ENCODE results near the gene HBB.

Gene HBB

GRCh38 chr11:5247472-5248192 is 20.8 kb upstream of the HBB start:
- no peak for DNase-seq

GRCh38 chr11:5246772-5247471 is 20.1 kb upstream of the HBB start:
- DNase-seq = no peak

- no peak for DNase-seq
Measured at GRCh38 chr11:5245155-5245554, 18.3 kb upstream of the HBB start.

GRCh38 chr11:5243816-5244180 is 16.9 kb upstream of the HBB start:
- DNase-seq = no peak

- DNase-seq = no peak
Measured at GRCh38 chr11:5242933-5243815, 16.3 kb upstream of the HBB start.

- no peak for DNase-seq
Measured at GRCh38 chr11:5242208-5242607, 15.3 kb upstream of the HBB start.

- DNase-seq = no peak
Measured at GRCh38 chr11:5241458-5241857, 14.6 kb upstream of the HBB start.

- DNase-seq = no peak
Measured at GRCh38 chr11:5240458-5240857, 13.6 kb upstream of the HBB start.

GRCh38 chr11:5240056-5240455 is 13.2 kb upstream of the HBB start:
- DNase-seq = no peak

GRCh38 chr11:5239046-5239445 is 12.2 kb upstream of the HBB start:
- DNase-seq = no peak

- no peak for DNase-seq
Measured at GRCh38 chr11:5238486-5238885, 11.6 kb upstream of the HBB start.

- no peak for DNase-seq
Measured at GRCh38 chr11:5237420-5237819, 10.5 kb upstream of the HBB start.

GRCh38 chr11:5235364-5236095 is 8.7 kb upstream of the HBB start:
- no peak for DNase-seq

- DNase-seq = no peak
Measured at GRCh38 chr11:5234381-5234834, 7.5 kb upstream of the HBB start, which contains the start of gene HBD. Gene HBD, minus strand, starts transcription at chr11:5234483. Its CDS starts 50 bp downstream, at chr11:5234433.

- no peak for DNase-seq
Measured at GRCh38 chr11:5233307-5233706, 6.4 kb upstream of the HBB start.

GRCh38 chr11:5232821-5233220 is 6.0 kb upstream of the HBB start:
- no peak for DNase-seq

GRCh38 chr11:5232176-5232575 is 5.3 kb upstream of the HBB start:
- DNase-seq = no peak

GRCh38 chr11:5231111-5231510 is 4.2 kb upstream of the HBB start:
- no peak for DNase-seq

- no peak for DNase-seq
Measured at GRCh38 chr11:5230266-5230665, 3.4 kb upstream of the HBB start.

GRCh38 chr11:5229796-5230195 is 2.9 kb upstream of the HBB start:
- no peak for DNase-seq

GRCh38 chr11:5229356-5229755 is 2.5 kb upstream of the HBB start:
- DNase-seq = no peak

GRCh38 chr11:5228124-5228523 is 1.3 kb upstream of the HBB start:
- DNase-seq = no peak

GRCh38 chr11:5227681-5228080 is 810 bp upstream of the HBB start:
- DNase-seq = no peak

Measured in effector CD8-positive, alpha-beta T cell (primary cell).